Transverse colon (tissue), 4 donors: ENCODE results near the gene SEPTIN3.

ENCODE experiments used
- EP300 ChIP-seq: sonication (generic); formaldehyde crosslinking; IDR thresholded peaks from one replicate; pipeline ENCODE4 v1.6.1; 2017; ENCODE audit warnings: antibody characterized with exemption, low read depth
- POLR2A ChIP-seq: fragments of 450-650 bp; IDR thresholded peaks from one replicate; pipeline ENCODE4 v1.6.1; 2016; ENCODE audit warnings: antibody characterized with exemption, mild to moderate bottlenecking, moderate library complexity
- POLR2AphosphoS5 ChIP-seq, 3 donors: sonication (generic); formaldehyde crosslinking; IDR thresholded peaks; one replicate each; pipeline ENCODE4 v1.6.1; 2016; ENCODE audit warnings: antibody characterized with exemption in 3 of 3
- TF ChIP-seq, protein P1 (sequence below), 5 experiments: fragments of 200-600 bp in 3 of 5; fragments of 450-650 bp in 2 of 5; sonication (generic) in 3 of 5; IDR thresholded peaks; 1 replicate in 2 of 5; 2 replicates in 3 of 5; pipeline ENCODE4 v1.5.1; 2016 to 2017; ENCODE audit warnings: antibody characterized with exemption in 5 of 5, inconsistent platforms in 3 of 5, mild to moderate bottlenecking in 2 of 5, moderate library complexity in 1 of 5

DNA sequence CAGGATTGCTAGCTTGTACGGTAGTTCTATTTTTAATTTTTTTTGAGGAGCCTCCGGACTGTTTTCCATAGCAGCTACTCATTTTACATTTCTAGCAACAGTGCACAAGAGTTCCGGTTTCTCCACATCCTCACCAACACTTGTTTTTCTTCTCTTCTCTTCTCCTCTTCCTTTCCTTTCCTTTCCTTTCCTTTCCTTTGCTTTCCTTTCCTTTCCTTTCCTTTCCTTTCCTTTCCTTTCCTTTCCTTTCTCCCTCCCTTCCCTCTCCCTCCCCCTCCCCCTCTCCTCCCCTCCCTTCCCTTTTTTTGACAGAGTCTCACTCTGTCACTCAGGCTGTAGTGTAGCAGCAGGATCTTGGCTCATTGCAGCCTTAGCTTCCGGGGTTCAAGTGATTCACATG is 38.7 kb downstream of the SEPTIN3 start:
- TF ChIP-seq EP300, result no peak
- no peak for TF ChIP-seq POLR2A
- TF ChIP-seq, protein P1, sequence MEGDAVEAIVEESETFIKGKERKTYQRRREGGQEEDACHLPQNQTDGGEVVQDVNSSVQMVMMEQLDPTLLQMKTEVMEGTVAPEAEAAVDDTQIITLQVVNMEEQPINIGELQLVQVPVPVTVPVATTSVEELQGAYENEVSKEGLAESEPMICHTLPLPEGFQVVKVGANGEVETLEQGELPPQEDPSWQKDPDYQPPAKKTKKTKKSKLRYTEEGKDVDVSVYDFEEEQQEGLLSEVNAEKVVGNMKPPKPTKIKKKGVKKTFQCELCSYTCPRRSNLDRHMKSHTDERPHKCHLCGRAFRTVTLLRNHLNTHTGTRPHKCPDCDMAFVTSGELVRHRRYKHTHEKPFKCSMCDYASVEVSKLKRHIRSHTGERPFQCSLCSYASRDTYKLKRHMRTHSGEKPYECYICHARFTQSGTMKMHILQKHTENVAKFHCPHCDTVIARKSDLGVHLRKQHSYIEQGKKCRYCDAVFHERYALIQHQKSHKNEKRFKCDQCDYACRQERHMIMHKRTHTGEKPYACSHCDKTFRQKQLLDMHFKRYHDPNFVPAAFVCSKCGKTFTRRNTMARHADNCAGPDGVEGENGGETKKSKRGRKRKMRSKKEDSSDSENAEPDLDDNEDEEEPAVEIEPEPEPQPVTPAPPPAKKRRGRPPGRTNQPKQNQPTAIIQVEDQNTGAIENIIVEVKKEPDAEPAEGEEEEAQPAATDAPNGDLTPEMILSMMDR (IDR thresholded peaks at IDR 0.05), result no peak
- no peak for TF ChIP-seq POLR2AphosphoS5 (IDR thresholded peaks at IDR 0.05)
